GM12891 (cell line): Measurements from ENCODE around the gene ABCG1.

ENCODE experiments used
- DNase-seq: peaks from one replicate; pipeline ENCODE4 v3.0.0; 2011; ENCODE audit warnings: low spot score; ENCODE audit not compliant: insufficient read length
- FAIRE-seq: peaks from 2 replicates; lab custom pipeline; 2011; peaks lifted over from hg19 to GRCh38; lab: Jason Lieb, UNC
- PAX5 ChIP-seq: IDR thresholded peaks from 2 replicates; pipeline ENCODE4 v1.6.1; 2011; ENCODE audit warnings: low read length, moderate library complexity, mild to moderate bottlenecking; ENCODE audit not compliant: insufficient read depth, severe bottlenecking
- POLR2A ChIP-seq: IDR thresholded peaks from 2 replicates; pipeline ENCODE4 v1.6.1; 2011; ENCODE audit warnings: low read depth, low read length, control low read depth
- POLR2AphosphoS5 ChIP-seq: IDR thresholded peaks from 2 replicates; pipeline ENCODE4 v1.6.1; 2011; ENCODE audit warnings: low read depth, low read length, control low read depth
- POU2F2 ChIP-seq: IDR thresholded peaks from 2 replicates; pipeline ENCODE4 v1.6.1; 2011; ENCODE audit warnings: low read depth, mild to moderate bottlenecking, control low read depth, low read length, moderate library complexity
- SPI1 ChIP-seq: IDR thresholded peaks from 2 replicates; pipeline ENCODE4 v1.6.1; 2011; ENCODE audit warnings: low read depth, low read length, control low read depth
- TAF1 ChIP-seq: IDR thresholded peaks from 2 replicates; pipeline ENCODE4 v1.6.1; 2011; ENCODE audit warnings: low read depth, low read length, control low read depth

Gene ABCG1

GRCh38 chr21:42222821-42223390 is 4.0 kb downstream of the ABCG1 start:
- FAIRE-seq (no peak), DNase-seq (no peak)
- TF ChIP-seq POLR2AphosphoS5 (no peak), POU2F2 (no peak), SPI1 (no peak), PAX5 (no peak), TAF1 (no peak), POLR2A (no peak)

- FAIRE-seq, result no peak
- no peak for DNase-seq
- TF ChIP-seq POLR2AphosphoS5, result no peak
- TF ChIP-seq SPI1, result no peak
- TF ChIP-seq PAX5, result no peak
- TF ChIP-seq POLR2A, result no peak
- TF ChIP-seq TAF1, result no peak
- TF ChIP-seq POU2F2, result no peak
Measured at GRCh38 chr21:42223826-42224575, 5.1 kb downstream of the ABCG1 start.

- DNase-seq (no peak), FAIRE-seq (no peak)
- no peak for TF ChIP-seq POLR2AphosphoS5
- no peak for TF ChIP-seq PAX5
- TF ChIP-seq TAF1, result no peak
- TF ChIP-seq POU2F2, result no peak
- TF ChIP-seq SPI1, result no peak
- no peak for TF ChIP-seq POLR2A
Measured at GRCh38 chr21:42225042-42225441, 6.1 kb downstream of the ABCG1 start.

GRCh38 chr21:42225571-42226155 is 6.7 kb downstream of the ABCG1 start:
- no peak for TF ChIP-seq POU2F2
- no peak for TF ChIP-seq POLR2AphosphoS5
- TF ChIP-seq POLR2A, result no peak
- TF ChIP-seq TAF1, result no peak
- FAIRE-seq (no peak), DNase-seq (no peak)

GRCh38 chr21:42226626-42227025 is 7.7 kb downstream of the ABCG1 start:
- FAIRE-seq, result no peak
- DNase-seq, result no peak
- TF ChIP-seq POU2F2 (no peak), PAX5 (no peak), POLR2AphosphoS5 (no peak), SPI1 (no peak), POLR2A (no peak), TAF1 (no peak)

- FAIRE-seq (peak; percentile 90), DNase-seq (peak; percentile 82)
- no peak for TF ChIP-seq POLR2A
- TF ChIP-seq PAX5, result peak; percentile 52
Measured at GRCh38 chr21:42227909-42228708, 9.2 kb downstream of the ABCG1 start.

GRCh38 chr21:42228709-42229220 is 9.8 kb downstream of the ABCG1 start:
- DNase-seq, result no peak
- no peak for FAIRE-seq
- TF ChIP-seq POLR2AphosphoS5 (no peak), POU2F2 (no peak), SPI1 (no peak), TAF1 (no peak), PAX5 (no peak), POLR2A (no peak)

- FAIRE-seq (no peak), DNase-seq (no peak)
- no peak for TF ChIP-seq PAX5
- no peak for TF ChIP-seq SPI1
- no peak for TF ChIP-seq POLR2A
- no peak for TF ChIP-seq POLR2AphosphoS5
- no peak for TF ChIP-seq POU2F2
- TF ChIP-seq TAF1, result no peak
Measured at GRCh38 chr21:42229676-42230075, 10.7 kb downstream of the ABCG1 start.

GRCh38 chr21:42230178-42230577 is 11.2 kb downstream of the ABCG1 start:
- no peak for TF ChIP-seq POU2F2
- no peak for TF ChIP-seq POLR2A
- TF ChIP-seq SPI1, result no peak
- TF ChIP-seq PAX5, result no peak
- TF ChIP-seq POLR2AphosphoS5, result no peak
- TF ChIP-seq TAF1, result no peak

GRCh38 chr21:42230636-42231035 is 11.7 kb downstream of the ABCG1 start:
- TF ChIP-seq POLR2A, result no peak
- FAIRE-seq (no peak), DNase-seq (no peak)

More at GRCh38 chr21:42230178-42230577, 11.2 kb downstream of the ABCG1 start:
- no peak for FAIRE-seq
- no peak for DNase-seq
